ENCODE data around the gene SMTNL2.
"Not testable (repeated sequence)": the region's sequence is repeated elsewhere in the genome, so short reads cannot be mapped to it uniquely, and the experiment has no call there.

The SMTNL2 gene

DNA sequence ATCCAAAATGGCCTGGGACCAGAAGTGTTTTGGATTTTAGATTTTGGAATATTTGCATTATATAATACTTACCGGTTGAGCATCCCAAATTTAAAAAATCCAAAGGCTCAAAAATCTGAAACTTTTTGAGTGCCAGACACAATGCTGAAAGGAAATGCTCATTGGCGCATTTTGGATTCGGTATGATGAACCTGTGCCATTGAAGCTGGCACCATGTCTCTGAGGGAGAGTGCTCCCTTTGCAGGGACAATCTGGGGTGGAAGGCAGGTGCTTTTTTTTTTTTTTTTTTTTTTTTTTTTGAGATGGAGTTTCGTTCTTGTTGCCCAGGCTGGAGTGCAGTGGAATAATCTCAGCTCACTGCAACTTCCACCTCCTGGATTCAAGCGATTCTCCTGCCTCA is 17.7 kb downstream of the SMTNL2 start:
- Histone ChIP-seq H3K4me2 (ENCODE audit: low read depth, low read length) (no peak overlapping the region), H3K27me3 (replicated peaks; ENCODE audit: insufficient read depth, low read length) (peaks cover 56% of the 10 kb centered on the region), H3K9ac (ENCODE audit: low read length) (no peak overlapping the region), H3K4me3 (ENCODE audit: low read length) (no peak overlapping the region), H3K36me3 (replicated peaks; ENCODE audit: insufficient read depth, low read length) (no peaks in the 10 kb centered on the region), H3K9me3 (replicated peaks; ENCODE audit: insufficient read depth, low read length) (no peaks in the 10 kb centered on the region), H3K79me2 (ENCODE audit: low read length) (no peaks in the 10 kb centered on the region), H4K20me1 (ENCODE audit: insufficient read depth, low read length) (no peaks in the 10 kb centered on the region), H3K9me2 (replicated peaks; ENCODE audit: insufficient read depth, low read length) (no peaks in the 10 kb centered on the region), H3K27ac (ENCODE audit: low read length) (no peak overlapping the region), H2AFZ (ENCODE audit: low read length) (no peak overlapping the region), H3K4me1 (ENCODE audit: low read length) (no peaks in the 10 kb centered on the region), H3F3A (ENCODE audit: insufficient read depth, low read length) (no peaks in the 10 kb centered on the region)
- no peak for TF ChIP-seq EZH2phosphoT487 (IDR thresholded peaks at IDR 0.05; ENCODE audit: low read length)
- TF ChIP-seq, protein P1, sequence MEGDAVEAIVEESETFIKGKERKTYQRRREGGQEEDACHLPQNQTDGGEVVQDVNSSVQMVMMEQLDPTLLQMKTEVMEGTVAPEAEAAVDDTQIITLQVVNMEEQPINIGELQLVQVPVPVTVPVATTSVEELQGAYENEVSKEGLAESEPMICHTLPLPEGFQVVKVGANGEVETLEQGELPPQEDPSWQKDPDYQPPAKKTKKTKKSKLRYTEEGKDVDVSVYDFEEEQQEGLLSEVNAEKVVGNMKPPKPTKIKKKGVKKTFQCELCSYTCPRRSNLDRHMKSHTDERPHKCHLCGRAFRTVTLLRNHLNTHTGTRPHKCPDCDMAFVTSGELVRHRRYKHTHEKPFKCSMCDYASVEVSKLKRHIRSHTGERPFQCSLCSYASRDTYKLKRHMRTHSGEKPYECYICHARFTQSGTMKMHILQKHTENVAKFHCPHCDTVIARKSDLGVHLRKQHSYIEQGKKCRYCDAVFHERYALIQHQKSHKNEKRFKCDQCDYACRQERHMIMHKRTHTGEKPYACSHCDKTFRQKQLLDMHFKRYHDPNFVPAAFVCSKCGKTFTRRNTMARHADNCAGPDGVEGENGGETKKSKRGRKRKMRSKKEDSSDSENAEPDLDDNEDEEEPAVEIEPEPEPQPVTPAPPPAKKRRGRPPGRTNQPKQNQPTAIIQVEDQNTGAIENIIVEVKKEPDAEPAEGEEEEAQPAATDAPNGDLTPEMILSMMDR (IDR thresholded peaks at IDR 0.05; ENCODE audit: low read length), result no peak
- no peak for TF ChIP-seq EZH2 (optimal IDR thresholded peaks at IDR 0.05; ENCODE audit: low read depth, low read length)
- no peak for DNase-seq

DNA sequence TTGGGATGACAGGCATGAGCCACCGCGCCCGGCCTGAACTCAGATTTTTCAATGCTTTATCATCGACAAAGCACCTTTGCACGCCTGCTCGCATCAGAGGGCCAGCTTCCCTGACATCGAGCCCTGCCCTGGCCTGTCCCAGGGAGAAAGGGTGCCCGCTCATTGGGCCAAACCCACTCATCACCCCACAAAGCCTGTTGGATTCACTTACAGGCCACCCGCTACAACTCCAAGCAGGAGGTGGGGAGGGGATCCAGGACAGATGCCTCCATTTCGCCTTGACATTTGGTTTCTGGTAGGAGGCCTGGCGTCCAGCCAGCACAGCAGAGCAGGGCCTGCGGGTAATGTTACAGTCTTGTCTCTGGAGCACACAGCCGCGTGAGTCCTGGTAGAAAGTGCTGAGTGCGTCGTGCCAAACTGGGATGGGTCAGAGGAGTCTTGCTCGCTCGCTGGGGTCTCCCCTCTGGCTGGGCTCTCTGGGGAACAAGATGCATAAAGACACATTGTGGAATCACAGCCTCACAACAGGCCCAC is 19.8 kb downstream of the SMTNL2 start:
- Histone ChIP-seq H3K4me2 (ENCODE audit: low read depth, low read length) (no peak overlapping the region), H3K4me3 (ENCODE audit: low read length) (no peak overlapping the region), H3K9me3 (replicated peaks; ENCODE audit: insufficient read depth, low read length) (no peaks in the 10 kb centered on the region), H3F3A (ENCODE audit: insufficient read depth, low read length) (no peaks in the 10 kb centered on the region), H3K27ac (ENCODE audit: low read length) (no peak overlapping the region), H3K9me2 (replicated peaks; ENCODE audit: insufficient read depth, low read length) (no peaks in the 10 kb centered on the region), H3K36me3 (replicated peaks; ENCODE audit: insufficient read depth, low read length) (no peaks in the 10 kb centered on the region), H3K4me1 (ENCODE audit: low read length) (no peaks in the 10 kb centered on the region), H3K27me3 (replicated peaks; ENCODE audit: insufficient read depth, low read length) (peaks cover 53% of the 10 kb centered on the region), H3K9ac (ENCODE audit: low read length) (no peak overlapping the region), H4K20me1 (ENCODE audit: insufficient read depth, low read length) (no peaks in the 10 kb centered on the region), H2AFZ (ENCODE audit: low read length) (no peak overlapping the region), H3K79me2 (ENCODE audit: low read length) (no peaks in the 10 kb centered on the region)
- TF ChIP-seq EZH2 (optimal IDR thresholded peaks at IDR 0.05; ENCODE audit: low read depth, low read length) (no peak), EZH2phosphoT487 (IDR thresholded peaks at IDR 0.05; ENCODE audit: low read length) (no peak)
- TF ChIP-seq, protein P1 (IDR thresholded peaks at IDR 0.05; ENCODE audit: low read length), result no peak
- no peak for DNase-seq

- not testable (repeated sequence) for DNase-seq; H3K9me2 ChIP-seq (replicated peaks; ENCODE audit: insufficient read depth, low read length); H3K4me2 ChIP-seq (ENCODE audit: low read depth, low read length); H3K27ac ChIP-seq (ENCODE audit: low read length); H3K9ac ChIP-seq (ENCODE audit: low read length); H3K36me3 ChIP-seq (replicated peaks; ENCODE audit: insufficient read depth, low read length); H3K4me1 ChIP-seq (ENCODE audit: low read length); H2AFZ ChIP-seq (ENCODE audit: low read length); H4K20me1 ChIP-seq (ENCODE audit: insufficient read depth, low read length); H3K4me3 ChIP-seq (ENCODE audit: low read length); H3F3A ChIP-seq (ENCODE audit: insufficient read depth, low read length); H3K79me2 ChIP-seq (ENCODE audit: low read length); H3K9me3 ChIP-seq (replicated peaks; ENCODE audit: insufficient read depth, low read length)
- H3K27me3 ChIP-seq (replicated peaks; ENCODE audit: insufficient read depth, low read length), result peaks cover 53% of the 10 kb centered on the region
Observed at GRCh38 chr17:4604736-4605135, 20.4 kb downstream of the SMTNL2 start.

- peak; percentile 20 for DNase-seq
Observed at GRCh38 chr17:4605826-4606225, 21.5 kb downstream of the SMTNL2 start.

More at GRCh38 chr17:4605826-4606225, 21.5 kb downstream of the SMTNL2 start:
- no peaks in the 10 kb centered on the region for H3K36me3 ChIP-seq (replicated peaks; ENCODE audit: insufficient read depth, low read length)
- peaks cover 53% of the 10 kb centered on the region for H3K27me3 ChIP-seq (replicated peaks; ENCODE audit: insufficient read depth, low read length)
- H3K4me2 ChIP-seq (ENCODE audit: low read depth, low read length), result peak overlapping the region; percentile 34; the same call in 1 of the 2 replicates
- no peak overlapping the region for H3K4me3 ChIP-seq (ENCODE audit: low read length)
- H3K9me2 ChIP-seq (replicated peaks; ENCODE audit: insufficient read depth, low read length), result no peaks in the 10 kb centered on the region
- H4K20me1 ChIP-seq (ENCODE audit: insufficient read depth, low read length), result no peaks in the 10 kb centered on the region
- no peaks in the 10 kb centered on the region for H3K9me3 ChIP-seq (replicated peaks; ENCODE audit: insufficient read depth, low read length)
- 0 out of 2 replicates have a peak overlapping the region, but pooled peaks have one; percentile 49 for H2AFZ ChIP-seq (ENCODE audit: low read length)
- no peaks in the 10 kb centered on the region for H3F3A ChIP-seq (ENCODE audit: insufficient read depth, low read length)
- no peak overlapping the region for H3K9ac ChIP-seq (ENCODE audit: low read length)
- H3K79me2 ChIP-seq (ENCODE audit: low read length), result no peaks in the 10 kb centered on the region
- TF ChIP-seq, protein P1 (IDR thresholded peaks at IDR 0.05; ENCODE audit: low read length), result no peak
- TF ChIP-seq EZH2phosphoT487 (IDR thresholded peaks at IDR 0.05; ENCODE audit: low read length), result no peak
- TF ChIP-seq EZH2 (optimal IDR thresholded peaks at IDR 0.05; ENCODE audit: low read depth, low read length), result no peak
- H3K4me1 ChIP-seq (ENCODE audit: low read length), result no peaks in the 10 kb centered on the region
- H3K27ac ChIP-seq (ENCODE audit: low read length), result no peak overlapping the region

Data from MM.1S (cell line).